ENCODE data around the gene TOMM70. TPM values are rescaled to one million over a fixed set of nuclear protein-coding genes. Genes with fewer than 3 reads are reported as not detected.
"Not testable (repeated sequence)": the region's sequence is repeated elsewhere in the genome, so short reads cannot be mapped to it uniquely, and the experiment has no call there.

Gene TOMM70
- total RNA-seq, 4 donors from 2014 or later = 42.1 to 53.1 (median 47.9) TPM

DNA sequence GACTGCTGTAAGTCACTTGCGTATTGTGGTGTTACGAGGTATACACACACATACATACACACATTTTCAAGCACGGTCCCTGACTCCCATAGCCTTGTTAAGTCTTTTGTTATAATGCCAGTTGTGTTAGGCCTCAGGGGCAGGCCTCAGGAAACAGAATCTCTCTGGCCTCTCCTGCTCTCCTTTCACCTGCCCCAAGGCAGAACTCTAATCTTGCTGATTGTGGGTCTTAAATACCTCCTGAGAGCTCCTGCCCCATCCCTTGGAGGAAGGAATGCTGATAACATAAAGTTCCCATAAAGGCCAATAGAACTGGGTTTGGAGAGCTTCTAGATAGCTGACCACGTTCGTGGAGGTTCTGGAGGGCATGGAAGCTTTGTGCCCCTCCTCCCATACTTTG is 70.2 kb downstream of the TOMM70 start:
- DNase-seq (ENCODE audit: low spot score) (no peak), ATAC-seq (ENCODE audit: low FRiP score) (no peak)
- no peak for TF ChIP-seq CTCF (IDR thresholded peaks at IDR 0.05)

GRCh38 chr3:100329800-100330489 is 70.9 kb downstream of the TOMM70 start:
- TF ChIP-seq CTCF (IDR thresholded peaks at IDR 0.05) = no peak
- no peak for DNase-seq (ENCODE audit: low spot score)
- no peak for ATAC-seq (ENCODE audit: low FRiP score)

GRCh38 chr3:100327377-100327776 is 73.5 kb downstream of the TOMM70 start:
- not testable (repeated sequence) for ATAC-seq (ENCODE audit: low FRiP score); DNase-seq (ENCODE audit: low spot score)

GRCh38 chr3:100325827-100326226 is 75.1 kb downstream of the TOMM70 start:
- no peak for ATAC-seq (ENCODE audit: low FRiP score)
- no peak for TF ChIP-seq CTCF (IDR thresholded peaks at IDR 0.05)
- no peak for DNase-seq (ENCODE audit: low spot score)

DNA sequence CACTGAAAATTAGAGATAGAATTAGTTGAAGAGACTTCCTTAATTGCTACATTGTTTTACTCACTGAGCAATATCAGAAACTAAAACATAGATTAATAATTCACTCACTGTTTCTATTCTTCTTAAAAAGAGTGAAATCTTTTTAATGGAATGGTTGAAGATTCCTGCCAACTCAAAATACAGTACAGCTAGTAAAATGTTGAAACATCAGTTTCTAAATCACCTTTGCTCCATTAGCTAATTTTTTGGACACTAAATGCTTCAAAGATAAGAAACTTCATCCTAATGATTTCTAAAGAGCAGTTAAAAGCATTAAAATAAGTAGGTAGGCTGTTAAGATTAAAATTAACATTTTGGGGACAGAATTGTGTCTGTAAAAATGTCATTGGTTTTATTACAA is 76.8 kb downstream of the TOMM70 start:
- ATAC-seq (ENCODE audit: low FRiP score) = no peak
- no peak for DNase-seq (ENCODE audit: low spot score)
- TF ChIP-seq CTCF (IDR thresholded peaks at IDR 0.05) = no peak

DNA sequence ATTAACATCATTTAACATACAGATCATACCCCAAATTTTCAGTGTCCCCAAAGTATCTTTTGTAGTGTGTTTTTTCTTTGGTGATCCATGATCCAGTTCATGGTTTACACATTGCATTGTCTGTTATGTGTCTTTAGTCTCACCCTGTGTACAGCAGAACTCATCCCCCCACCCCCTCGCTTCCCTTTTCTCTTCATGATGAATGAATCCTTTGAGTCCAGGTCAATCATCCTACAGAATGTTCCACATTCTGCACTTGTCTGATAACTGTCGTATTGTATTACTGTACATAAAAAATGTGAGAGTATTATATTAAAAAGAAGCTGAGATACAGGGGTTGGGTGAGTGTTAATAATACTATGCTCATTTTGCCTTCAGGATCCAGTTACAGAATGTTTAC is 80.9 kb downstream of the TOMM70 start:
- ATAC-seq (ENCODE audit: low FRiP score) (no peak), DNase-seq (ENCODE audit: low spot score) (no peak)
- TF ChIP-seq CTCF (IDR thresholded peaks at IDR 0.05) = no peak

- DNase-seq (ENCODE audit: low spot score) = no peak
- ATAC-seq (ENCODE audit: low FRiP score) = no peak
- TF ChIP-seq CTCF (IDR thresholded peaks at IDR 0.05) = no peak
Measured at GRCh38 chr3:100317912-100318311, 83.0 kb downstream of the TOMM70 start.
